GM12878 (cell line): ENCODE results near the gene FLRT1. TPM values are rescaled to one million over a fixed set of nuclear protein-coding genes. Genes with fewer than 3 reads are reported as not detected.
A peak's percentile ranks its signal among the peaks of the same experiment; 100 is the strongest.

Source experiments
- ATAC-seq: fragments of 200-7000 bp; cut with Tn5 transposase; 3 replicates; pipeline ENCODE4 v1.9.1; 2020; ENCODE audit warnings: mild to moderate bottlenecking, moderate library complexity
- BruUV-seq: library from RNA; stranded (reverse); fragments of 400-500 nt; replicated peaks from 2 replicates; lab custom pipeline; 2021; lab: Mats Ljungman, UMichigan
- CTCF ChIA-PET: fragments of 300-600 bp; sonication (Branson Sonifier 250); formaldehyde crosslinking; extraction: SDS; loops from one replicate; lab custom pipeline; 2021; ENCODE audit warnings: inconsistent platforms; lab: Yijun Ruan, JAX
- POLR2A ChIA-PET: fragments of 350-600 bp; formaldehyde crosslinking; extraction: SDS; loops from one replicate; lab custom pipeline; 2021; ENCODE audit warnings: inconsistent platforms; lab: Charles Lee
- RAD21 ChIA-PET: fragments of 300-600 bp; sonication (Branson Sonifier 250); formaldehyde crosslinking; loops from one replicate; lab custom pipeline; 2023; ENCODE audit warnings: antibody characterized with exemption; ENCODE audit not compliant: unreplicated experiment; lab: Charles Lee
- SMC1A ChIA-PET: fragments of 300-600 bp; sonication (Branson Sonifier 250); formaldehyde crosslinking; loops from one replicate; lab custom pipeline; 2023; ENCODE audit not compliant: unreplicated experiment, uncharacterized antibody; lab: Charles Lee
- DNase-seq: peaks from one replicate; pipeline ENCODE4 v3.0.0-alpha.2; 2011; ENCODE audit warnings: low read depth, low spot score
- FAIRE-seq: peaks from 3 replicates; lab custom pipeline; 2011; peaks lifted over from hg19 to GRCh38; lab: Jason Lieb, UNC
- H2AFZ ChIP-seq: 2 replicates; pipeline ENCODE4 v1.6.0; 2011; ENCODE audit warnings: low read depth, low read length, control low read depth; ENCODE audit not compliant: control insufficient read depth
- H3K27ac ChIP-seq: 2 replicates; pipeline ENCODE4 v1.5.1; 2011; ENCODE audit warnings: control low read depth; ENCODE audit not compliant: control insufficient read depth, insufficient read depth
- H3K27me3 ChIP-seq, 2 experiments: replicated peaks in 1 of 2; 2 replicates each; pipeline versions ENCODE4 v1.6.0 to v1.6.1; 2011; ENCODE audit warnings: low read length in 1 of 2; ENCODE audit not compliant: control insufficient read depth in 2 of 2, insufficient read depth in 2 of 2
- H3K36me3 ChIP-seq, 2 experiments: 2 replicates each; pipeline ENCODE4 v1.5.1; 2011; ENCODE audit warnings: low read length in 1 of 2; ENCODE audit not compliant: control insufficient read depth in 2 of 2, insufficient read depth in 2 of 2
- H3K4me1 ChIP-seq: 2 replicates; pipeline ENCODE4 v1.6.1; 2011; ENCODE audit warnings: mild to moderate bottlenecking, low read length, moderate library complexity, mixed read lengths; ENCODE audit not compliant: control insufficient read depth, insufficient read depth
- H3K4me2 ChIP-seq: 2 replicates; pipeline ENCODE4 v1.6.0; 2011; ENCODE audit warnings: control low read depth; ENCODE audit not compliant: control insufficient read depth, insufficient read depth
- H3K4me3 ChIP-seq: fragments of 200-600 bp; sonication (generic); 2 replicates; pipeline ENCODE4 v1.5.1; 2016
- H3K79me2 ChIP-seq: 2 replicates; pipeline ENCODE4 v1.6.0; 2011; ENCODE audit warnings: low read length; ENCODE audit not compliant: control insufficient read depth, insufficient read depth
- H3K9ac ChIP-seq: 2 replicates; pipeline ENCODE4 v1.8.0; 2011; ENCODE audit warnings: low read length, control low read depth, mixed read lengths; ENCODE audit not compliant: control insufficient read depth, insufficient read depth
- H3K9me3 ChIP-seq: replicated peaks from 3 replicates; pipeline ENCODE4 v1.5.1; 2011; ENCODE audit warnings: mild to moderate bottlenecking, low read length; ENCODE audit not compliant: control insufficient read depth, insufficient read depth
- H4K20me1 ChIP-seq: 2 replicates; pipeline ENCODE4 v1.6.0; 2011; ENCODE audit not compliant: control insufficient read depth, insufficient read depth
- BRCA1 ChIP-seq: IDR thresholded peaks from 2 replicates; pipeline ENCODE4 v1.6.1; 2011; ENCODE audit warnings: low read depth, low read length, improper control_type of control experiment
- EGR1 ChIP-seq, 2 experiments: IDR thresholded peaks; 1 replicate in 1 of 2; 2 replicates in 1 of 2; pipeline ENCODE4 v1.6.1; 2011 to 2012; ENCODE audit warnings: low read depth in 2 of 2, low read length in 2 of 2, borderline replicate concordance in 1 of 2, mild to moderate bottlenecking in 1 of 2, moderate library complexity in 1 of 2
- KAT2A ChIP-seq: conservative IDR thresholded peaks from 2 replicates; pipeline ENCODE4 v1.6.1; 2011; ENCODE audit warnings: low read depth, low read length; ENCODE audit not compliant: control insufficient read depth
- MEF2A ChIP-seq: IDR thresholded peaks from 2 replicates; pipeline ENCODE4 v1.6.1; 2011; ENCODE audit warnings: low read depth, mild to moderate bottlenecking, low read length, moderate library complexity; ENCODE audit not compliant: insufficient read depth
- PML ChIP-seq: IDR thresholded peaks from 2 replicates; pipeline ENCODE4 v1.6.1; 2012; ENCODE audit warnings: low read length, inconsistent platforms
- RAD21 ChIP-seq: IDR thresholded peaks from 2 replicates; pipeline ENCODE4 v1.6.1; 2011; ENCODE audit warnings: mild to moderate bottlenecking, low read depth, low read length, moderate library complexity; ENCODE audit not compliant: insufficient read depth
- STAT1 ChIP-seq: fragments of 450-650 bp; conservative IDR thresholded peaks from 2 replicates; pipeline ENCODE4 v1.6.1; 2014; ENCODE audit warnings: antibody characterized with exemption, mild to moderate bottlenecking
- whole genome bisulfite sequencing: methylation state at CpG from one replicate; pipeline ENCODE4 v1.1.6; 2016; ENCODE audit warnings: low lambda C conversion rate; ENCODE audit not compliant: insufficient replicate concordance, insufficient coverage; ENCODE audit errors: missing lambda C conversion rate; 5-methylcytosine and 5-hydroxymethylcytosine counted together
- in situ Hi-C: fragments of 300-500 bp; cut with MboI; formaldehyde crosslinking; loops from 9 replicates; pipeline ENCODE4 v1.14.3; 2018; ENCODE audit warnings: mixed read lengths
- intact Hi-C: fragments of 100-400 bp; cut with micrococcal nuclease; formaldehyde crosslinking; loops from one replicate; pipeline ENCODE4 v1.14.2; 2022; ENCODE audit not compliant: unreplicated experiment
- polyA plus RNA-seq, 11 experiments: library from polyadenylated mRNA; depleted of rRNA in 4 of 11; unstranded in 6 of 11; stranded (reverse) in 5 of 11; fragments of >200 nt; fragmentation: Nextera tagmentation in 4 of 11; fragmentation: Illumina TruSeq in 1 of 11; extraction: Ambion mirVana in 4 of 11; extraction: Trizol in 1 of 11; gene quantifications; 1 replicate in 1 of 11; 2 replicates in 10 of 11; pipeline versions ENCODE4 v1.2.1 to v1.2.3, GENCODE V29; 2011 to 2016; ENCODE audit warnings: inconsistent platforms in 2 of 11, missing spikeins in 2 of 11, low read depth in 1 of 11
- total RNA-seq, 4 experiments: library from RNA; depleted of rRNA in 3 of 4; stranded (reverse); fragments of >200 nt in 3 of 4; fragmentation: Illumina TruSeq in 1 of 4; extraction: Trizol in 1 of 4; gene quantifications; 2 replicates each; pipeline versions ENCODE4 v1.2.1 to v1.2.3, GENCODE V29; 2013 to 2021
- TF ChIP-seq, protein P1 (sequence below): fragments of 450-650 bp; formaldehyde crosslinking; IDR thresholded peaks from 2 replicates; pipeline ENCODE4 v1.5.0; 2022; ENCODE audit warnings: mild to moderate bottlenecking, missing genetic modification characterization
- TF ChIP-seq, protein P2 (sequence below): fragments of 450-650 bp; IDR thresholded peaks from 2 replicates; pipeline ENCODE4 v1.6.1; 2016; ENCODE audit warnings: mild to moderate bottlenecking

The FLRT1 gene
- total and polyA plus RNA-seq, 10 of the 15 experiments (the other 5 are each of a cell fraction or from before 2014, with no cell fraction given): 0.10 to 0.12 TPM; not detected in 8

DNA sequence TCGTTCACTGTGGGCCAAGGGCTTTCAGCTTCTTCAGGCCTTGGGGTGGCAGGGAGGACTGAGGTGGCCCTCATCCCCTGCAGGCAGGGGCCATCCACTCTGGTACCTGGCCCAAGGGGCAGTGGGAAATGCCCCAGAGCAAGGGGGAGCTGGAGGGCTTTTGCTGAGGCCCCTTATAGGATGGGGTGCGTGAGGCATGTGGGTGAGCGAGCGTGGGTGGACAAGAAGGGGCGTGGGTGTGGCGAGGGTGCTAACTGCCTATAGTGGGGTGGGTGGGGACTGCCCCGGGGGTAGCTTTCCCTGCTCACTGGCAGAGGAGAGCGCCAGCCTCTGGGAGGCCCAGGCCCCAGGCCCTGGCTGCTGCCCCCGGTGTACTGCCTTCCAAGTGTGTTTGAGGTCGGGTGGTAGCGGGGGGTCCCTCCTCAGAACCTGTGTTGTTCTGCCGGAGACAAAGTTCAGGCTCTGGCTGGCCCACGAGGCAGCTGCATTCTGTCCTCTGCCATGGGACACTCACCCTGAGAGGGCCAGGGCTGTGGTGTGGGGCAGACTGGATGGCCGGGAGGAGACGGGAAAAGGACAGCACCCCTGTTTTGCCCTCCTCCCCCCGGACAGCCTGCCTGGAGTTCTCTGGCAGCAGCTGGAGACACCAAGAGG is 3.4 kb downstream of the FLRT1 start:
- Histone ChIP-seq H3K4me1 (no peaks in the 10 kb centered on the region), H3K79me2 (no peaks in the 10 kb centered on the region), H3K27me3 (peaks cover 0 to 7% of the 10 kb centered on the region in 2 experiments; a peak in 3 of 4 replicates), H3K9ac (no peak overlapping the region), H3K4me2 (no peak overlapping the region), H3K9me3 (no peaks in the 10 kb centered on the region), H2AFZ (no peak overlapping the region), H3K27ac (no peak overlapping the region), H4K20me1 (peaks cover 4% of the 10 kb centered on the region; the same call in 1 of the 2 replicates), H3K36me3 (no peaks in the 10 kb centered on the region), H3K4me3 (no peak overlapping the region)
- ChIA-PET CTCF (no interaction called here), SMC1A (no interaction called here), POLR2A (no interaction called here), RAD21 (no interaction called here)
- DNase-seq (no peak), FAIRE-seq (no peak), ATAC-seq (no peak)
- BruUV-seq: no TSS peak
- intact Hi-C loops: no loop called here
- in situ Hi-C loops: no loop called here
- TF ChIP-seq BRCA1: no peak
- 0 out of 3 replicates have a peak, but pooled peaks of 1 of the 2 experiments have one; percentile 33 for TF ChIP-seq EGR1 (IDR thresholded peaks at IDR 0.05; ENCODE audit: borderline replicate concordance in 1 of 2, low read depth in 2 of 2, low read length in 2 of 2)
- WGBS: 36% methylated on average over 11 of the region's 16 CpGs

DNA sequence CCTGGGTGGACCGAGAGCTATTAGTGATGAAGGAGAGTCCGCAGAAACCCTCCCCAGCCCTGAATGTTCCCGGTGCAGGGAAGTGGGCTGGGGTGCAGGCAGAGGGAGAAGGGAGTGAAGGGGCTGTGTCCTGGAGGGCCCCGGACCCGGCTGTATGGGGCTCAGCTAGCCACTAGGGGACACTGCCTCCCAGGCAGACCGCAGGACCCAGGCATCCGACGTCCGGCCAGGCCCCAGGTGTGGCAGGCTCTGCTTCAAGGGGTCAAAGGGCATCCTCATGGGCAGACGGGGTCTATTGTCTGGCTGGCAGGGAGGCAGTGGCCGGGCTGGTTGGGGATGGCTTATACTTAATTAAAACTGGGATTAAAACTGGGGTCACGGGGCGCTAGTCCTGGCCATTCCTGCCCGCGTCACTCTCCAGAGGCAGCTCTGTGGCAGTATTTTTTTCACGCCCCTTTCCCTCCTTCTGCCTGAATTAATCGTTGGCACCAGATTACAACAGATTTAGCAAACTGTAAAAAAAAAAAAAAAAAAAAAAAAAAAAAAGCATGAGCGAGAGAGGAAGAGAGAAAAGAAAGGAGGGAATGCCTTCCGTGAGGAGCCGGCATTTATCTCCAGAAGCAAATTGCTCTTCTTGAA is 5.1 kb downstream of the FLRT1 start:
- ChIA-PET CTCF (interaction anchor here (1.4 kb wide), 1 partner anchor 108 kb away, joined by 5 read pairs; no protein-coding TSS in a partner anchor), RAD21 (no interaction called here), POLR2A (no interaction called here), SMC1A (no interaction called here)
- no peaks in the 10 kb centered on the region for H3K4me1 ChIP-seq
- WGBS: 49% methylated on average over 20 of the region's 20 CpGs
- no peak overlapping the region for H3K4me3 ChIP-seq
- H3K27me3 ChIP-seq: peaks cover 0 to 5% of the 10 kb centered on the region in 2 experiments; a peak in 2 of 4 replicates
- no peak for FAIRE-seq
- DNase-seq: no peak
- intact Hi-C loops (no loop called here), in situ Hi-C loops (no loop called here)
- no peaks in the 10 kb centered on the region for H3K9me3 ChIP-seq
- H3K36me3 ChIP-seq: no peaks in the 10 kb centered on the region
- ATAC-seq: peak; percentile 59
- H3K27ac ChIP-seq: no peak overlapping the region
- H2AFZ ChIP-seq: no peak overlapping the region
- no TSS peak for BruUV-seq
- no peaks in the 10 kb centered on the region for H3K79me2 ChIP-seq
- no peak overlapping the region for H3K4me2 ChIP-seq
- H3K9ac ChIP-seq: no peak overlapping the region
- H4K20me1 ChIP-seq: peaks cover 4% of the 10 kb centered on the region; the same call in 1 of the 2 replicates
- TF ChIP-seq STAT1 (no peak), RAD21 (peak; percentile 29; the same call in 1 of the 2 replicates), MEF2A (no peak), KAT2A (no peak), PML (no peak)
- TF ChIP-seq, protein P1, sequence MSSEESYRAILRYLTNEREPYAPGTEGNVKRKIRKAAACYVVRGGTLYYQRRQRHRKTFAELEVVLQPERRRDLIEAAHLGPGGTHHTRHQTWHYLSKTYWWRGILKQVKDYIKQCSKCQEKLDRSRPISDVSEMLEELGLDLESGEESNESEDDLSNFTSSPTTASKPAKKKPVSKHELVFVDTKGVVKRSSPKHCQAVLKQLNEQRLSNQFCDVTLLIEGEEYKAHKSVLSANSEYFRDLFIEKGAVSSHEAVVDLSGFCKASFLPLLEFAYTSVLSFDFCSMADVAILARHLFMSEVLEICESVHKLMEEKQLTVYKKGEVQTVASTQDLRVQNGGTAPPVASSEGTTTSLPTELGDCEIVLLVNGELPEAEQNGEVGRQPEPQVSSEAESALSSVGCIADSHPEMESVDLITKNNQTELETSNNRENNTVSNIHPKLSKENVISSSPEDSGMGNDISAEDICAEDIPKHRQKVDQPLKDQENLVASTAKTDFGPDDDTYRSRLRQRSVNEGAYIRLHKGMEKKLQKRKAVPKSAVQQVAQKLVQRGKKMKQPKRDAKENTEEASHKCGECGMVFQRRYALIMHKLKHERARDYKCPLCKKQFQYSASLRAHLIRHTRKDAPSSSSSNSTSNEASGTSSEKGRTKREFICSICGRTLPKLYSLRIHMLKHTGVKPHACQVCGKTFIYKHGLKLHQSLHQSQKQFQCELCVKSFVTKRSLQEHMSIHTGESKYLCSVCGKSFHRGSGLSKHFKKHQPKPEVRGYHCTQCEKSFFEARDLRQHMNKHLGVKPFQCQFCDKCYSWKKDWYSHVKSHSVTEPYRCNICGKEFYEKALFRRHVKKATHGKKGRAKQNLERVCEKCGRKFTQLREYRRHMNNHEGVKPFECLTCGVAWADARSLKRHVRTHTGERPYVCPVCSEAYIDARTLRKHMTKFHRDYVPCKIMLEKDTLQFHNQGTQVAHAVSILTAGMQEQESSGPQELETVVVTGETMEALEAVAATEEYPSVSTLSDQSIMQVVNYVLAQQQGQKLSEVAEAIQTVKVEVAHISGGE (CRISPR knock-in tag): no peak
- TF ChIP-seq, protein P2, sequence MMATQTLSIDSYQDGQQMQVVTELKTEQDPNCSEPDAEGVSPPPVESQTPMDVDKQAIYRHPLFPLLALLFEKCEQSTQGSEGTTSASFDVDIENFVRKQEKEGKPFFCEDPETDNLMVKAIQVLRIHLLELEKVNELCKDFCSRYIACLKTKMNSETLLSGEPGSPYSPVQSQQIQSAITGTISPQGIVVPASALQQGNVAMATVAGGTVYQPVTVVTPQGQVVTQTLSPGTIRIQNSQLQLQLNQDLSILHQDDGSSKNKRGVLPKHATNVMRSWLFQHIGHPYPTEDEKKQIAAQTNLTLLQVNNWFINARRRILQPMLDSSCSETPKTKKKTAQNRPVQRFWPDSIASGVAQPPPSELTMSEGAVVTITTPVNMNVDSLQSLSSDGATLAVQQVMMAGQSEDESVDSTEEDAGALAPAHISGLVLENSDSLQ: no peak
